GM10266 (cell line): ENCODE results near the gene DEAF1.
"Not testable (repeated sequence)": the region's sequence is repeated elsewhere in the genome, so short reads cannot be mapped to it uniquely, and the experiment has no call there.

Experiments used
- DNase-seq: peaks from one replicate; pipeline ENCODE4 v3.0.0; 2012; ENCODE audit errors: extremely low spot score
- TF ChIP-seq, protein P1 (sequence below): IDR thresholded peaks from 2 replicates; pipeline ENCODE4 v1.5.1; 2012; ENCODE audit warnings: mild to moderate bottlenecking, low read depth; ENCODE audit not compliant: control insufficient read depth, insufficient read depth; ENCODE audit errors: missing control alignments

The DEAF1 gene, protein sequence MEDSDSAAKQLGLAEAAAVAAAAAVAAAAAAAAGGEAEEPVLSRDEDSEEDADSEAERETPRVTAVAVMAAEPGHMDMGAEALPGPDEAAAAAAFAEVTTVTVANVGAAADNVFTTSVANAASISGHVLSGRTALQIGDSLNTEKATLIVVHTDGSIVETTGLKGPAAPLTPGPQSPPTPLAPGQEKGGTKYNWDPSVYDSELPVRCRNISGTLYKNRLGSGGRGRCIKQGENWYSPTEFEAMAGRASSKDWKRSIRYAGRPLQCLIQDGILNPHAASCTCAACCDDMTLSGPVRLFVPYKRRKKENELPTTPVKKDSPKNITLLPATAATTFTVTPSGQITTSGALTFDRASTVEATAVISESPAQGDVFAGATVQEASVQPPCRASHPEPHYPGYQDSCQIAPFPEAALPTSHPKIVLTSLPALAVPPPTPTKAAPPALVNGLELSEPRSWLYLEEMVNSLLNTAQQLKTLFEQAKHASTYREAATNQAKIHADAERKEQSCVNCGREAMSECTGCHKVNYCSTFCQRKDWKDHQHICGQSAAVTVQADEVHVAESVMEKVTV

DNA sequence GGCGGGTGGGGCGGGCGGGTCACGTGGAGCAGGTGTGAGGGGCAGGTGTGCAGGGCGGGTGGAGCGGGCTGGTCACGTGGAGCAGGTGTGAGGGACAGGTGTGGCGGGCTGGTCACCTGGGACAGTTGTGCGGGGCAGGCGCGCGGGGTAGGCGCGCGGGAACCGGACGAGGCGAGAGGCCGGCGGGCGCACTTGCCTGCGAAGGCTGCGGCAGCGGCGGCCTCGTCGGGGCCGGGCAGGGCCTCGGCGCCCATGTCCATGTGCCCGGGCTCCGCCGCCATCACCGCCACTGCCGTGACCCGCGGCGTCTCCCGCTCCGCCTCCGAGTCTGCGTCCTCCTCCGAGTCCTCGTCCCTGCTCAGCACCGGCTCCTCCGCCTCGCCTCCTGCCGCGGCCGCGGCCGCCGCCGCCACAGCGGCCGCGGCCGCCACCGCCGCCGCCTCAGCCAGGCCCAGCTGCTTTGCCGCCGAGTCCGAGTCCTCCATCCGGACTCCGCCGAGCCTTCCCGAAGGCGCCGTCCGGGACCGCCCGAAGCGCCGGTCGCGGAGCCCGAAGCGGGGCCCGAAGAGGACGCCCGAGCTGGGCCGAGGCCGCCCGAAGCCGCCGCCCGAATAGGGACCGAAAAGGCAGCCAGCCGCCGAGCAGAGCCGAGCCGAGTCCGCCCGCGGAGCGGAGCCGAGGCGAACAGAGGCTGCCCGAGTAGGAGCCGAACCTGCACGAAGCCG lies at the start of gene DEAF1:
Gene DEAF1 (minus strand): TSS at position 660 of the 725 bp plus-strand sequence. CDS start 175 bp downstream, at position 485.
- TF ChIP-seq, protein P1, sequence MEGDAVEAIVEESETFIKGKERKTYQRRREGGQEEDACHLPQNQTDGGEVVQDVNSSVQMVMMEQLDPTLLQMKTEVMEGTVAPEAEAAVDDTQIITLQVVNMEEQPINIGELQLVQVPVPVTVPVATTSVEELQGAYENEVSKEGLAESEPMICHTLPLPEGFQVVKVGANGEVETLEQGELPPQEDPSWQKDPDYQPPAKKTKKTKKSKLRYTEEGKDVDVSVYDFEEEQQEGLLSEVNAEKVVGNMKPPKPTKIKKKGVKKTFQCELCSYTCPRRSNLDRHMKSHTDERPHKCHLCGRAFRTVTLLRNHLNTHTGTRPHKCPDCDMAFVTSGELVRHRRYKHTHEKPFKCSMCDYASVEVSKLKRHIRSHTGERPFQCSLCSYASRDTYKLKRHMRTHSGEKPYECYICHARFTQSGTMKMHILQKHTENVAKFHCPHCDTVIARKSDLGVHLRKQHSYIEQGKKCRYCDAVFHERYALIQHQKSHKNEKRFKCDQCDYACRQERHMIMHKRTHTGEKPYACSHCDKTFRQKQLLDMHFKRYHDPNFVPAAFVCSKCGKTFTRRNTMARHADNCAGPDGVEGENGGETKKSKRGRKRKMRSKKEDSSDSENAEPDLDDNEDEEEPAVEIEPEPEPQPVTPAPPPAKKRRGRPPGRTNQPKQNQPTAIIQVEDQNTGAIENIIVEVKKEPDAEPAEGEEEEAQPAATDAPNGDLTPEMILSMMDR = no peak
- peak; percentile 99 for DNase-seq

GRCh38 chr11:742571-743201 lies 47.7 kb upstream of the DEAF1 start:
- DNase-seq = no peak
- TF ChIP-seq, protein P1 = no peak

DNA sequence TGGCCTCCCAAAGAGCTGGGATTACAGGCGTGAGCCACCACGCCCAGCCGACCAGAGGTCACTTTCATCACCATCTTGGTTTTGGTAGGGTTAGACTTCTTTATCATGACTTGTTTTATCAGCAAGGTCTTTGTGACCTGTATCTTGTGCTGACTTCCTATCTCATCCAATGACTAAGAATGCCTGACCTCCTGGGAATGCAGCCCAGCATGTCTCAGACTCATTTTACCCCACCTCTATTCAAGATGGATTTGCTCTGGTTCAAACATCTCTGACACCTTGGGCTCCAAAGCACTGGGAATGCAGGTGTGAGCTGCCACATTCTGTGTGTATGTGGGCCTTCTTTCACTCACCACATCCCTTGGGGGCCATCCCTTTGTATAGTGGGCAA lies 47.1 kb upstream of the DEAF1 start:
- DNase-seq = no peak
- TF ChIP-seq, protein P1 = no peak

- DNase-seq = not testable (repeated sequence)
These were observed 42.9 kb upstream of the DEAF1 start for GRCh38 chr11:737899-738298.

- DNase-seq = no peak
- TF ChIP-seq, protein P1 = no peak
These were observed 42.3 kb upstream of the DEAF1 start for GRCh38 chr11:737366-737765.

DNA sequence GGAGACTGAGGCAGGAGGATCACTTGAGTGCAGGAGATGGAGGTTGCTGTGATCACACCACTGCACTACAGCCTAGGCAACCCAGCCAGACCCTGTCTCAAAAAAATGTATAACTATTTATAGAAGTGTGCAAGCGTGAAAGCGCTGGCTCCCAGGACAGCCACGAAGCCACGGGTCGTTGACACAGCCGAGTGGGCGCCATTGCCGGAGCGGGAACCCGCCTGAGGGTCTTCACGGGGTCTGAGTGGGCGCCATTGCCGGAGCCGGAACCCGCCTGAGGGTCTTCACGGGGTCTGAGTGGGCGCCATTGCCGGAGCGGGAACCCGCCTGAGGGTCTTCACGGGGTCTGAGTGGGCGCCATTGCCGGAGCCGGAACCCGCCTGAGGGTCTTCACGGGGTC lies 39.5 kb upstream of the DEAF1 start:
- DNase-seq = not testable (repeated sequence)

DNA sequence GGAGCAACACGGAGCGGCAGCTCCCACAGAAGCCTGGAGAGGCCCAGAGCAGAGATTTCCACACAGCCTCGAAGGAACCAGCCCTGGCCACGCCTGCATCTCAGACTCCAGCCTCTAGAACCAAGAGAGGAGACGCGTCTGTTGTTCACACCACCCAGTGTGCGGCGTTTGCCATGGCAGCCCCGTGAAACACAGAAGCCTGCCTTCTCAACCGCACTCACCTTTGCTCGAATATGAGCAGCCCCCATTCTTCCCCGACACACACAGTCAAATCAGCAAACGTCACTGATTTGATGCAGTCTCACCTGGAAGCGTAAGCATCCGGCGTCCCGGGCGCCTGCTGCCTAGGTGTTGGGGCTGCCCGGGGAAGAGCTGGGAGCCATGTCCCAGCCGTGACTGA lies 38.0 kb upstream of the DEAF1 start:
- TF ChIP-seq, protein P1 = no peak
- no peak for DNase-seq
